Measurements from ENCODE around the gene EPHB1.

DNA sequence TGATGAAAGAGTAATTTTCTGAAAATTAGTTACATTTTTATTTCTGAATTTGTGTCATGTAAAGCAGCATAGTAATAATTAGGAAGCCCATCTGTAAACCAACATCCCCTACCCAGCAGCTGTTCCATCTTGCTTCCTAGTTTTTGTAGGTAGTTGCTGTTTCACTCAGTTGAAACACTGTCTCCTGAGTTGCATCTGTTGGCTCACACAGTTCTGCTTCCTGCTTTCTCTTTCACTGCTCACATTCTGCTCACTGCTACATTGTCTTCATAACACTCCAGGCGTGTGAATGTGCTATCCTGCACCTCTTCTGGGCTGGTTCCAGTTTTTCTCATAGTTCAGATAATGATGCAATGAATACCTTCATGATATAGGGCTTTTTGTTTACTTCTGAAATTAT lies 123.4 kb downstream of the EPHB1 start:
- no peak for TF ChIP-seq CTCF (IDR thresholded peaks at IDR 0.05)
- TF ChIP-seq POLR2A (IDR thresholded peaks at IDR 0.05) = no peak

All from thyroid gland (tissue), 4 donors.